IPS-NIHi11 (cell line): ENCODE results near the gene ATP2B2.
"Not testable (repeated sequence)": the region's sequence is repeated elsewhere in the genome, so short reads cannot be mapped to it uniquely, and the experiment has no call there.

Experiments
- DNase-seq: peaks from one replicate; pipeline ENCODE4 v3.0.0; 2012; ENCODE audit warnings: mixed read lengths, low spot score

The ATP2B2 gene

DNA sequence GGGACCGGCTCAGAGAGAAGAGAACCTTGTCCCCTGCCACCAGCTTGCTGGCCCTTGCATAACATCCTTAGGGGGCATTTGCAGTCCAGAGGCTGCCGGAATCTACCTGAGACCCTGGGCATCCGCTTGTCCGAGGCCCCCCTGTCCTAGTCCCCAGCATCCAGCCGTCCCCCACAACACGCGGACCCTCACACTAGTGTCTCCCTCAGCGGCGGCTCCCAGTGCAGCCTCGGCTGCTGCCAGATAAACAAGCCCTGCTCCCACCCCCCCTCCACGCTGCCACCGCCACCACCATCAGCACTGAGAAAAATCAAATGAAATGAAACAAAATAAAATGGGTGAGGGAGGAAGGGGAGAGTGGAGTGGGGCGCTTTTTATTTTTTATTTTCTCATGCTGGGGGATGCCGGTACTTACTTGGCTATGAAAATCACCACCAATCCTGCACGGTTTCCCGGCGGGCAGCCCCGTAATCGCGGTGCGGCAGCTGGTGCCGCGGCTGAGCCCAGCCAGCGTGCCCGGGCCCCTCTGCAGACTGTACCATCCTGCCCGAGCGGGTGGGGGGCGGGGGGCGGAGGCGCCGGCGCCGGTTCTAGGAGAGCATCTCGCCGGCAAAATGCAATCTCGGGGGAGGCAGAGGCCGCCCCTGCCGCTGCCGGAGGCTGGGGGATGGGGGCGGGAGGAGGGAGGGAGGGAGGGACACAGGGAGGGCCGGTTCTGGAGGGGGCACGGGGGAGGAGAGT is at the start of gene ATP2B2:
Gene ATP2B2 (minus strand): TSS at position 537 of the 741 bp plus-strand sequence. CDS start 56,043 bp downstream, outside the sequence.
- peak; percentile 86 for DNase-seq

DNA sequence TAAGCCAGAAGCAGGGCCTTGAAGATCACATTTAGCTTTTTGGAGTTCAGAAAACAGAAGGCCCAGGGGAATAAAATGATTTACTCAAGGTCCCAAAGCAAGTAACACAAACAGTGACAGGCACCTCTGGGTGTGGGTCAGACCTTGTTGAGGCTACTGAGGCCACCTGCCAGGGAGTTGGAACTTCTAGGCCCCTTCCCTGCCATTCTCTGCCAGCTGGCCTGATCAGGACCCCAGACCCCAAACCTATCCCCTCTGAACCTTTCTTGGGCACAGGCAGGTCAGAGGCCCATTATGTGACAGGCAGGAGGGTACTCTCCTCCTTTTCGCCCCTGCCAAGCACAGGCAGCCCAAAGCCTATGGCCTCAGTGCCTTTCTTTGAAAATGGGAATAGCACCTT is 49.4 kb upstream of the ATP2B2 start:
- no peak for DNase-seq

DNA sequence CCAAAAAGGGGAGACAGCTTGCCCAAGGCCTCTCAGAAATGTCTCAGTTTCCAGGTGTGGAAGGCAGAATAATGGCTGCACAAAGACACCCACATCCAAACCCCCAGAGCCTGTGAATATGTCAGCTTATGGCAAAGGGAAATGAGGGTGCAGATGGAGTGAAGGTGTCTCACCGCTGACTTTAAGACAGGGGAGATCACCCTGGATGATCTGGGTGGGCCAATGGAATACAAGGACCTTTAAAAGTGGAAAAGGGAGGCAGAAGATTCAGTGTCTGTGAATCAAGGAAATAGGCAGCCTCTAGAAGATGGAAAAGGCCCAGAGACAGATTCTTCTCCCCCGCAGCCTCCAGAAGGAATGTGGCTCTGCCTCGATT is 48.8 kb upstream of the ATP2B2 start:
- no peak for DNase-seq

DNA sequence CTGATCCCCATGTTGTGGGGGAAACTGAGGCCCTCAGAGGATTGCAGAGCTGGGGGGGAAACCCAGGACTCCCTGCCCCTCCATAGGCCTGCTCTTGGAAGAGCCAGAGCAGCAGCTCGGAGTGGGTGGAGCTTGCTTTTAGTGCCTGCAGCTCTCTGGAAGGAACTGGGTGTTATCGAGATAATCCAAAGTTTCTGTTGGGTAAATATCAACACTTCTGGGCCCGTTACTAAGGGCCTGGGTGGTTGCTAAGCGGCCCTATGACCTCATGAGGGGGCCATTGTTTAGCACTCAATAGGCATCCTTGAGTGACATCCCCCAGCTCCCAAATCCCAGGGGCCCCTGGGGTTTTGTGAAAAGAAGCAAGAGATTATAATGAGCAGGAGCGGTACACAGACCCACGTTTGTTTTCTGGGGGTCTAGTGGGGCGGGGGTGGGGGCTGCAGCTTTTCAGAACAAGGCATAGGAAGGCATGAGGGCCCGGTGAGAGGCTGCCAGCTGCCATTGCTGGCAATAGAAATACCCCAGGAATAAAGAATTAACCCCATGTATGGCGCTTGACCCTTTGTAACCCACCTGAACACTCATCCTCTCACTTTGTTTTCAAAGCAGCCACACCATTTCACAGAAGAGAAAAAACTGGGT is 48.3 kb upstream of the ATP2B2 start:
- DNase-seq: peak; percentile 88

DNA sequence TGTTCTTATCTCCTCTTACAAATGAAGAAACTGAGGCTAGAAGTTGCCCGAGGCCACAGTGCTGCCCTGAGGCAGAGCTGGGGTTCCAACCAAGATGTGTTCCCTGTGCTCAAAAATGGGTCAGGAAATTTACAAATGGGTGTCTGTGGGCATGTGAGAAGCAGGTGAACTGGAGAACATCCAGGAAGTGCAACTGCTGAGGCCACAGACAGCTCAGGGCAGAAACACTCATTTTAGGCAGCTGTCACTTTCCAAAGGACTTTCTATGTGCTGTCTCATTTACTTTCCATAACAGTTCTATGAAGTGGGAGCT is 47.2 kb upstream of the ATP2B2 start:
- no peak for DNase-seq

DNA sequence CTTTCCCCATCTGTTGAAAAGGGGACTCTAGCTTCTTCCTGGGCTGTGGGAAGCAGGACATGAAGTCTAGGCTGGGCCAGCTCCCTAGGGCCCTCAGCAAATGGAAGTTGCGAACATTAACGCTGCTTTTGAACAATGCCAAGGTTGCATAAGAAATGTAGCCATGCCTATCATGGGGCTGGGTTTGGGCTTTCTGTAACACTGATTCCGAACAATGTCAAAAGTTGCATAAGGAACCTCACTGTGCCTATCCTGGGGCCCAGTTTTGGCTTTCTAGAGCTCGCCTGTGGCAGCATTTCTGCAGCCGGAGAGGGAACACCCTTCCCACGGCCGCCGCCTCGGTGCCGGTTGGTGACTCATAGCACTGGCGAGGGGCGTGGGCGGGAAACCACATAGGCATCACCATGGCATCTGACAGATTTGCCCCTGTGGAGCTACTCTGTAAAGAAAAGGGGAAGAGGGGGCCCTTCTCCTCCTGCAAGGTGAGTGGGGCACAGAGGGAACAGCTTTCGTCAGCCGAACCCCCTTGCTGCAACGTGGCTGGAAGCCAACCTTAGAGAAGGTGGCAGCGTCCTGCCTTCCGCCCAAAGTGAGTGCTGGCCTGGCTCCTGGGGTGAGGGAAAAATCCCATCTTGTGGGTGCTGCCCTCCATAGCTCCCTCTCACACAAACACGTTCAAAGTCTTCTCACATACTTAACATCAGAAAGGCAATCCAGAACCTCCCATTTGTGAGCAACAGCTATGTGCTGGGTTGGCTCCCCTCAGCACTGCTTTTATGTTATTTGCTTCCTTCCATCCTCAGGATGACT is 46.6 kb upstream of the ATP2B2 start:
- peak; percentile 27 for DNase-seq

DNA sequence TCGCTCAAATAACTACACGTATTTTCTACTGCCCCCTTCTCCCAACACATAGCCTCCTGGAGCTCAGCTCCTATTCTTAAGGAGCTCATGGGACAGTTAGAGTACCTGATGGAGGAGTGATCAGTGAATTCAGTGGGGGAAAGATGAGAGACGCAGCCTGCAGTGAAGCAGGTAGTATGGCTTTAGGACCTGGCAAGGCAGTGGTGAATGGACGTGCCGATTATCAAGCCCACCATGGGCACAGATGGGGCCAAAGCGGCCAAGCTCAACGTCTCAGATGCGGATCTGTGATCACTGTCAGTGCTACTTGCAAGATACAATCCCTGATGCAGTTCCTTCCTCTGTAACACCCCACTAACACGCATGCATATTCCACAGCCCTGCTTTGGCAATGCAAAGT is 45.8 kb upstream of the ATP2B2 start:
- no peak for DNase-seq

DNA sequence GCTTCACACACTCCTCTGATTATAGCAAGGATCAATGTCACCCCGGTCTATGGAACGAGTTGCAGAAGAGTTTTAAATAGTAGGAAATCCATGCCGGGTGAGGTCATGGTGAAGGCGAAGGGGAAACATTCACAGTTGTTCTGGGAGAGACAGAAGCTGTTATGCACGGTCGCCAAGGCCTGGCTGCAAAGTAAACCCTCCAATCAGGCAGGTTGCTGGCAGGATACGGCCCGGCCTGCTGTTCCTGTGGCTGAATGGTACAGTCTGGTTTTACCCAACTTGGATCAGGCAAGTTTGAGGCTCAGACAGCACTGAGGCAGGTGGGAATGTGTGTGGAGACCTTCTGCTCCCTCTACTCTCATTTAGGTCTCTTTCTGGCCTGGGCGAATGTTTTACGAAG is 45.3 kb upstream of the ATP2B2 start:
- no peak for DNase-seq

DNA sequence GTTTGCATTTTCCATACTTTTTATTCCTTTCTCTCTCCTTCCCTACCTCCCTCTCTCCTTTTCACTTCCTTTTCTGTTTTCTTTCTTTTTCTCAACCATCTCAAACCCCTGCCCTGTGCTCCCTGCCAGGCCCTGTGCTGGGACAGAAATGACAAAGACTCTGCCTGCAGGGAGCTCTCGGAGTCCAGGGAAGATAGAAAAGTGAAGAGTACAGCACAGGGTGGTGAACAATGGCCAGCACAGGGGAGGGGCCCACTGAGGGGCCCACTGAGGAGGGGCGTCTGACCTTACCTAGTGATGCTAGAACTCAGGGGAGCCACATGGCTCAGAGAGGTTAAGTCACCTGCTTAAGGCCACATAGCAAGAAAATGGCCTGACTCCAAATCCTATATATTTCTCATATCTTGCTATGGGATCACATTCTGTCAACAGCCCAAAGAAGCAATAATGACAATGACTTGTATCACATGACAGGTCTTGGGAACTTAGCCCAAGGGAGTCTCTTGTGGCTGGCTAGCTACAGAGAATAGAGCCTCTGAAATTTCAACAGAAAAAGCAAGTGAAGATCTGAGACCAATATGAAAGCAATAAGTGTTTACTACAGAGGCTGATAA is 44.3 kb upstream of the ATP2B2 start:
- DNase-seq: no peak

DNA sequence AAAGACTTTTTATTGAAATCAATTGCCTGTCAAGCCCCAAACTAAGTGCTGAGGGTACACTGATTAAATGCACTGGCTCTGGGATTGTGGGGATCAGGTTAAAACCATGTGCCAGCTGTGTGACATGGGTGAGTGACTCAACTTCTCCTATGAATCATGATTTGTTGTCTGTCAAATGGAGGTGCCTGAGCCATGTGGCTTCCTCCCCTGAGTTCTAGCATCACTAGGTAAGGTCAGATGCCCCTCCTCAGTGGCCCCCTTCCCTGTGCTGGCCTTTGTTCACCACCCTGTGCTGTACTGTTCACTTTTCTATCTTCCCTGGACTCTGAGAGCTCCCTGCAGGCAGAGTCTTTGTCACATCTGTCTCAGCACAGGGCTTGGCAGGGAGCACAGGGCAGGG is 43.6 kb upstream of the ATP2B2 start:
- DNase-seq: no peak

DNA sequence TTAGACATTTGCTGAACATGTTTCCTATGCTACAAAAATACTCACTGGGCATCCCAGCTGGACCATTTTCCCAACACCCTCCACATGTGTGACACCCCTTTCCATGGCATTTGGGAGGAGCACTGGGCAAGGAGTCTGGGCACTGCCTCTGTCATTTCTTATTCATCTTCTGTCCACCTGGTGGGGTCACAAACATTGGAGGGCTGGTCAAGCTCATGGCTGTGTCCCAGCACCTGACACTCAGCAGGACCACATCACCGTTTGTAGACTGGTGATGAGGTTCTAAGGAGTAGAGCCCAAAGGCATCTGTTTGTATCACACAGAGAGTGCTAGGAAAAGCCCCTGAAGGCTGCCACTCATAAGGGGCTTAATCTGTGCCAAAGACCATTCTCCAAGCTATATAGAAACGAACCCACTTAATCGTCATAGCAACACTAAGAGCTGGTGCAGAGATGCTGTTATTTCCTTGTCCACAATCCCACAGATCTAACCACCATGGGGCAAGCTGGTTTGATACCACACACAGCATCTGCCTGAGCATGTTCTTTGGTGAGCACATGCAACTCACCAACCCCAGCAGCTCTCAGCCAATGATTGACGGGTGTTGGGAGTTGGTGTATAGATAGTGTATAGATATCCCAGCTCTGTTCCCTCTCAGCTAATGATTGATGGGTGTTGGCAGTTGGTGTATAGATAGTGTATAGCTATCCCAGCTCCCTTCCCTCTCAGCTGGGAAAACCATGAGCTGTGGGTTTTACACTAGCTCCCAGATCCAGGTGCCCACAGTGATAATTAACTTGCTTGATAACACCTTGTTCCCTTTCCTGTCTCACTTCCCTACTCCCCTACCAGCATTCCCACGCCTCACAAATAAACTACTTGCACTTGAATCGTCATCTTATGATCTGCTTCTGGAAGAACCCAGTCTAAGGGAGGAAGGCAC is 42.7 kb upstream of the ATP2B2 start:
- DNase-seq: no peak

DNA sequence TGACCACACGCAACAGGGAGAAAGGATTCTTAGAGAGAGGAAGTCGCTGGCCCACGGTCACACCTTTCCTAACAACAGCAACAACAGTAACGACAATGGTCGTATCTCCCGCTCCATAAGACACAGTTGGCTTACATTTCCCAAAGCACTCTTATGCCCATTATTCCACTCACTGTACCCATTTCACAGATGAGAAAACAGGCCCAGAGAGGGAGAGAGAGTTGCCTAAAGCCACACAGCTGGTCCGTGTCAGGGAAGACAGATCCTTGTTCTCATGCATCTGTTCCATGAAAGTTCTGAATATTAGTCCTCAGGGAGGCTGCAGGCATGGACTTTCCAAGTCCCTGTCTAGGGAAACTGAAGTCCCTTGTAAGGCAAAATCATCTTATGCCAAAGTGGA is 42.0 kb upstream of the ATP2B2 start:
- no peak for DNase-seq

DNA sequence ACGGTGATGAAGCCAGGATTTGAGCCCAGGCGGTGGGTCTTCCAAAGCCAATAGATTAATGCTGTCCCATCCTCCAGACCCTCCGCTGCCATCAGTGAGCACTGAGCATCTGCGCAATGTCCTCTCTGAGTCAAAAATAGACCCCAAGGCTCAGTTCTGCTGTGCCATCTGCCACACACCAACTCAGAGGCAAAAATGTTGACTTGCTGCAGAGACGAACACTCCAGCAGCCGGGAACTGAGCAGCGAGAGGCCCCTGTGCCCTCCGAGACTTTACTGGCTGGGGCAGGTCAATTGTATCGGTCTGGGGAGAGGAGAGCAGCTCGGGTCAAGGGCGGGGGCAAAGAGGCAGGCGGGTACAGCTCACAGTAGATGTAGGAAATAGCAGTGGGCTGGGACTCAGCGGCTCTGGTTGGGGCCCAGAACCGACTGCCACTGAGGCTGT is 41.5 kb upstream of the ATP2B2 start:
- no peak for DNase-seq

DNA sequence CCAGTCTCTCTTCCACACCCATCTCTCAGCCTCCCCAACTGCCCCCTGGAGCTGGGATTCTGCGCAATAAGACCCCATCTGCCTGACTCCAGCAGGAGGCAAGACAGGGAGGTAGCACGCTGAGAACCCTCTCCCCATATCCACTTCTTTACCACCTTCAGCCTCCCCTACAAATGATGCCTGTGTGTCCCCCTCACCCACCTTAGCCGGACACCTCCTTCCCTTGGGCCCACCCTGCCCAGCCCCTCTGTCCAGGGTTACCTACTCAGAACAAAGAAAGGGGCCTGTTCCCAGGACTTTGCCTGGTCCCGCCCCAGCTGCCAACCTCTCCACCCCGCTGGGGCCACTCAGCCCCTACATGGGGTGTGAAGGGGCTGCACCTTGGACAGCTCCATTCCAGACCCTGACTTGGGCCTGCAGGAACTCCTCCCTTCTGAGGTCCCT is 40.8 kb upstream of the ATP2B2 start:
- DNase-seq: peak; percentile 60

DNA sequence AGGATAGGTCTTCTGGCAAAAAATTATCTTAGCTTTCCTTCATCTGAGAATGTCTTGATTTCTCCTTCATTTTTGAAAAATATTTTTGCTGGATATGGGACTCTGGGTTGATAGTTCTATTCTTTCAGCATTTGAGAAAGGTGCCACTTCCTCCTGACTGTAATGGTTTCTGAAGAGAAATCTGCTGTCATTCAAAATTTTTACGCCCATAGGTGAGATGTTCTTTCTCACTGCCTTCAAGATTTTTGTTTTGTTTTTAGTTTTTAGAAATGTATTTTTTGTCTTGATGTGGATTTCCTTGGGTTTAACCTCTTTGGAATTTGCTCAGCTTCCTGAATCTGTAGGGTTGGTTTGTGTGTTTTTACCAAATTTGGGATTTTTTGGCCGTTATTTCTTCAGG is 37.1 kb upstream of the ATP2B2 start:
- DNase-seq: no peak

DNA sequence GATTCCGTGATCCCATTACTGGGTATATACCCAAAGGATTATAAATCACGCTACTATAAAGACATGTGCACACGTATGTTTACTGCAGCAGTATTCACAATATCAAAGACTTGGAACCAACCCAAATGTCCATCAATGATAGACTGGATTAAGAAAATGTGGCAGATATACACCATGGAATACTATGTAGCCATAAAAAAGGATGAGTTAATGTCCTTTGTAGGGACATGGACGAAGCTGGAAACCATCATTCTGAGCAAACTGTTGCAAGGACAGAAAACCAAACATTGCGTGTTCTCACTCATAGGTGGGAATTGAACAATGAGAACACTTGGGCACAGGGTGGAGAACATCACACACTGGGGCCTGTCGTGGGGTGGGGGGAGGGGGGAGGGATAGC is 35.0 kb upstream of the ATP2B2 start:
- DNase-seq: not testable (repeated sequence)

DNA sequence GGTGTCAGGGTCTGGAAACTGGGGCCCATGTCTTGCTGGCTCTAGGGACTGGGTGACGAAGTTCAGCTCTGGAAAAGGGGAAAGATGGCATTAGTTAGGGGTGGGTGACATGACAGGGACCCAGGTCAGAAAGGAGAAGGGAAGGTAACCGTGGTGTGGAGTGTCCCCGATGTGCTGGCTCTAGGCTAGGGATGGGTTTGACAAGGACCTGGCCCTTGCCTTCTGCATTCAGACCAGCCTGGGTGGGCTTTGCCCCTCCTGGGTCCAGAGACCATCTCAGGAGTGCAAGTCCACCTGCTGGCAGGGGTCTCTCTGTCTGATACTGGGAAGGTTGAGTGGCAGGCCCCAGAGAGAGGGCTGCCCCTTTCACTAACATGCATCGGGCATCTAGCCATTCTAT is 28.7 kb upstream of the ATP2B2 start:
- DNase-seq: no peak

DNA sequence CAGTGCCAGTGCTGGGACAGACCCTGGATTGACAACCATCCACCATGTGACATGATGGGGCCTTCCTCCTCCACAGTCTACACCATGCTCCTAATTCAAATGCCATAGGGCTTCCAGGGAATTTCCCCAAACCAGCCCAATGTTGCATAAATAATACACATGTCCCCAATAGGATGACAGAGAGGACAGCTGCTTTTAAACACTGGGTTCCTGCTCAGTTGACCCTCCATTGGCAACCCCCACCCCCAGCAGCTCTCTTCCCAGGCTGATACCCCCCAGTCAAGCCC is 28.3 kb upstream of the ATP2B2 start:
- DNase-seq: no peak

DNA sequence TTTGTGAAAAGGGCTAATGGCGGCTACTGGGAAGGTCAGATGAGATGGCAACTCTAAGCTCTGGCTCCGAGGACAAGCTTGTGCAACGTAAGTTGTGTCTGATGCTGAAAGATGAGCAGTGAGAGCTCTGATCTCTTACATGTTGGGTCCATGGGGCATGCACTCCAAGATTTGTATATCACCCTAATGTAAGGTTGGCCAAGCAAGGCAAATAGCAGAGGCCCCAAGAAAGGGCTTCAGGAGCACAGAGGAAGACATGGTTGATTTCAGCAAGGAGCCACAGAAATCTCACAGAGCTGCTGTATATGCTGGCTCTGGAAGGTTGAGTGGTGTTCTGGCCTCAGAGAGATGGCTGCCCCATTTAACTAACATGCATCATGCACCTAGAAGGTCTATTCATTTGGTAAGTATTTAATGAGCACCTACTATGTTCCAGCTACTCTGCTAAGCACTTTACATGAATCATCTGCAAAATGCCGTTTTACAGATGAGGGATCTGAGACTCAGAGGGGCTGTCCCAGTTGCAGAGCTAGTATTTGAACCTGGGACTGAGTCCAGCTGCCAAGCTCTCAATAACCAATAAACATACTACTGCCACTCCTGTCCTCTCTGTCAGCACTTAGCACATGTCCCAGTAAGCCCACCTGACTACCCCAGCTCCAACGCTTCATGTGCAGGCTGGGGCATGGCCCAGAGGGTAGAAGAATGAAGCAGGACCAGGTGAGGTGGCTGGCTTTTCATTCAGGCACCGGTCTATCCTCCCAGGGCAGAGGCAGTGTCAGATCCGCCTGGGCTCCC is 27.8 kb upstream of the ATP2B2 start:
- no peak for DNase-seq

DNA sequence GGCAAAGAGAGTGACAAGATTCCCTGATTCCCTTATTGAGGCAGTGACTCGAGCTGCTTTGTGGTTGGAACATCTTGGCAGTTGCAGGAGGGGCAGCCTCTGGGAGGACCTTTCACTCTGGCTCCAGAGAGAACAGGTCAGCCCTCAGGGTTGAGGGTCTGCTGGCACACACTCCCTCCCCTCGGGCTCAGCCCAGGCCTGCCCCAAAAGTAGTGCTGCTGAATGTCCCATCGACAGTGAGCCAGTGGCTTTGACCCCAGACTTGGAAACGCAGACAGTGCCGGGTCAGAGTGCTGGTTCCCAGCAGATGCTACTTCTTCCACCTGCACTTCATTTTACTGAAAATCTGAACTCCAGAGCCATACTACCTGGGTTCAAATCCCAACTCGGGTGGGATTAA is 25.6 kb upstream of the ATP2B2 start:
- DNase-seq: no peak

DNA sequence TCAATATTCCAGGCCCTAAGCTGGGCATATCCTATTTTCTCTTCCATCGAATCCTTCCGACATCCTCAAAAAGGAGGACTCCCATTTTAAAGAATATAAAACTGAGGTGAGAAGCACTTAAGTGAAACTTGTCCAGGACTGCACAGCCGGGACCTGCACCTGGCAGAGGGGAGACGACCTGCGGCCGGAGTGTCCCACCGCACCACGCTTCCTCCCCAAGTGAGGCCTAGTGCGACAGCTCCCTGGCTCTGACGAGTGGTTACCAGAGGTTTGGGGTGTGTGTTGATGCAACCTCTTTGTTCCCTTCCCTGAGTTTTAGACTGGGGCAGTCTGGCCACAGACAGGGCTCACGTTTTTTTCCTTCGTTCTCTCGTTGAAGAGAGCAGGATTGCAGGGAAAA is 24.9 kb upstream of the ATP2B2 start:
- DNase-seq: no peak
